Testis (tissue), 2 donors: Measurements from ENCODE around the gene NPLOC4.
A peak's percentile ranks its signal among the peaks of the same experiment; 100 is the strongest.

Experiments
- POLR2A ChIP-seq: fragments of 450-650 bp; IDR thresholded peaks from one replicate; pipeline ENCODE4 v1.6.1; 2017; ENCODE audit warnings: antibody characterized with exemption, mild to moderate bottlenecking, moderate library complexity
- TF ChIP-seq, protein P1 (sequence below), 3 experiments: fragments of 450-650 bp in 2 of 3; fragments of 200-600 bp in 1 of 3; sonication (generic) in 1 of 3; IDR thresholded peaks; one replicate each; pipeline ENCODE4 v1.5.1; 2016 to 2019; ENCODE audit warnings: antibody characterized with exemption in 3 of 3, mild to moderate bottlenecking in 2 of 3, moderate library complexity in 1 of 3

DNA sequence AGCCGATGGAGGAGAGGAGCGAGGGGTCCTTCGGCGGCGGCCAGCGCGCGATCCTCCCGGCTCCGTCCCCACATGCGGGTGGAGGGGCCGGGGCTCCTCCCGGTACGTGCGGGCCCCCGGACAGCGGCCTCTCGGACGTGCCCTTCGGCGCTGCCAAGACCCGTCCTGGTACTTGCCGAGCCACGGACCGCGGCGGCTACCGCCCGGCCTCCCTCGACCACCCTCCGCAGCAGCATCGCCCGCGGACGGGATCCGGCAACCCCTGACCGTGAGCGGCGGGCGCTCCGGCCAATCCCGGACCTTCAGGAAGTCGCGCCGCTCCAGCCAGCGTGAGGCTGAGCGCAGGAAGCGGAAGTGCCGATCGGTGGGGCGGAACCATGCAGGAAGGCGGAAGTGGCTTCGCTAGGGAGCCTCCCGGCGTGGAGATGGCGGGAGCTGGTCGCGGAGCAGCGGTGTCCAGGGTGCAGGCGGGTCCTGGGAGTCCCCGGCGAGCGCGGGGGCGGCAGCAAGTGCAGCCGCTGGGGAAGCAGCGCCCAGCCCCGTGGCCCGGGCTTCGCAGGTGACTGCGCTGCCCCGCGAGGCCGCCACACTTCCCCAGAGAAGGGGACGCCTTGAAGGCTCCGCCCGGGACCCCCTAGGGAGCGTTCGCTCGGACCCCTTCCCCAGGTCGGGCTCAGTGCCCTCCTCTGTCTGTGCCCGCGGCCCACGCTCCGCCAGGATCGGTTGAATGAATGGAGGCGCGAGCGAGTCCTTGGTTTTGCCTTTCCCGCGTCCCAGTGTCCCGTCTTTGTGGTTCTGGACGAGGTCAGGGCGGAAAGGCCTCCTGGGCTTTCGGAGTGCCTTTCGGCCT is 29.7 kb upstream of the NPLOC4 start, which contains the start of the genes CCDC137 and OXLD1:
- TF ChIP-seq, protein P1, sequence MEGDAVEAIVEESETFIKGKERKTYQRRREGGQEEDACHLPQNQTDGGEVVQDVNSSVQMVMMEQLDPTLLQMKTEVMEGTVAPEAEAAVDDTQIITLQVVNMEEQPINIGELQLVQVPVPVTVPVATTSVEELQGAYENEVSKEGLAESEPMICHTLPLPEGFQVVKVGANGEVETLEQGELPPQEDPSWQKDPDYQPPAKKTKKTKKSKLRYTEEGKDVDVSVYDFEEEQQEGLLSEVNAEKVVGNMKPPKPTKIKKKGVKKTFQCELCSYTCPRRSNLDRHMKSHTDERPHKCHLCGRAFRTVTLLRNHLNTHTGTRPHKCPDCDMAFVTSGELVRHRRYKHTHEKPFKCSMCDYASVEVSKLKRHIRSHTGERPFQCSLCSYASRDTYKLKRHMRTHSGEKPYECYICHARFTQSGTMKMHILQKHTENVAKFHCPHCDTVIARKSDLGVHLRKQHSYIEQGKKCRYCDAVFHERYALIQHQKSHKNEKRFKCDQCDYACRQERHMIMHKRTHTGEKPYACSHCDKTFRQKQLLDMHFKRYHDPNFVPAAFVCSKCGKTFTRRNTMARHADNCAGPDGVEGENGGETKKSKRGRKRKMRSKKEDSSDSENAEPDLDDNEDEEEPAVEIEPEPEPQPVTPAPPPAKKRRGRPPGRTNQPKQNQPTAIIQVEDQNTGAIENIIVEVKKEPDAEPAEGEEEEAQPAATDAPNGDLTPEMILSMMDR (IDR thresholded peaks at IDR 0.05) = no peak
- TF ChIP-seq POLR2A = peak; percentile 52
